Retinal pigment epithelial cell (primary cell): ENCODE data around the gene FAP.

ENCODE experiments used
- DNase-seq: peaks from one replicate; pipeline ENCODE4 v3.0.0-alpha.2; 2010; ENCODE audit warnings: low read depth
- H3K4me3 ChIP-seq: 2 replicates; pipeline ENCODE4 v1.5.1; 2011; ENCODE audit warnings: mild to moderate bottlenecking, low read length, control low read depth, moderate library complexity
- CTCF ChIP-seq: conservative IDR thresholded peaks from 2 replicates; pipeline ENCODE4 v1.5.1; 2011; ENCODE audit warnings: low read depth, low read length, control low read depth, inconsistent platforms

FAP gene

GRCh38 chr2:162149466-162149865, 93.8 kb downstream of the FAP start:
- DNase-seq = no peak
- no peak overlapping the region for H3K4me3 ChIP-seq
- no peak for TF ChIP-seq CTCF

GRCh38 chr2:162148956-162149355, 94.3 kb downstream of the FAP start:
- TF ChIP-seq CTCF = no peak
- DNase-seq = no peak
- no peak overlapping the region for H3K4me3 ChIP-seq

GRCh38 chr2:162143969-162144368, 99.3 kb downstream of the FAP start:
- DNase-seq = no peak
- no peak overlapping the region for H3K4me3 ChIP-seq
- no peak for TF ChIP-seq CTCF

- TF ChIP-seq CTCF = no peak
- DNase-seq = no peak
- H3K4me3 ChIP-seq = no peak overlapping the region
These were observed 104.9 kb downstream of the FAP start for GRCh38 chr2:162138310-162138709.

GRCh38 chr2:162127422-162127821, 115.8 kb downstream of the FAP start:
- no peak for TF ChIP-seq CTCF
- DNase-seq = no peak
- no peak overlapping the region for H3K4me3 ChIP-seq

GRCh38 chr2:162126527-162126926, 116.7 kb downstream of the FAP start:
- no peak for TF ChIP-seq CTCF
- DNase-seq = no peak
- no peak overlapping the region for H3K4me3 ChIP-seq

- TF ChIP-seq CTCF = no peak
- DNase-seq = no peak
- H3K4me3 ChIP-seq = no peak overlapping the region
These were observed 117.1 kb downstream of the FAP start for GRCh38 chr2:162126111-162126519.
